NCI-H2227 (cell line): ENCODE measurements around the gene MKRN1.
"Not testable (repeated sequence)": the region's sequence is repeated elsewhere in the genome, so short reads cannot be mapped to it uniquely, and the experiment has no call there.

Source experiments
- DNase-seq: peaks from one replicate; lab custom pipeline; 2025; ENCODE audit not compliant: unreplicated experiment; lab: John Stamatoyannopoulos, UW

The MKRN1 gene

GRCh38 chr7:140435252-140435895, 43.9 kb downstream of the MKRN1 start:
- DNase-seq: no peak

- no peak for DNase-seq
Measured at GRCh38 chr7:140433396-140433795, 45.9 kb downstream of the MKRN1 start.

GRCh38 chr7:140426130-140426529, 53.2 kb downstream of the MKRN1 start:
- no peak for DNase-seq

- no peak for DNase-seq
Measured at GRCh38 chr7:140425718-140426117, 53.6 kb downstream of the MKRN1 start.

GRCh38 chr7:140423501-140423900, 55.8 kb downstream of the MKRN1 start:
- DNase-seq: no peak

GRCh38 chr7:140421521-140421920, 57.8 kb downstream of the MKRN1 start:
- no peak for DNase-seq

- DNase-seq: no peak
Measured at GRCh38 chr7:140418653-140419052, 60.7 kb downstream of the MKRN1 start.

- DNase-seq: not testable (repeated sequence)
Measured at GRCh38 chr7:140418156-140418472, 61.2 kb downstream of the MKRN1 start.

- DNase-seq: no peak
Measured at GRCh38 chr7:140417456-140418155, 61.7 kb downstream of the MKRN1 start.

GRCh38 chr7:140416560-140416959, 62.7 kb downstream of the MKRN1 start:
- no peak for DNase-seq

- not testable (repeated sequence) for DNase-seq
Measured at GRCh38 chr7:140415816-140416215, 63.5 kb downstream of the MKRN1 start.

- DNase-seq: no peak
Measured at GRCh38 chr7:140415361-140415760, 63.9 kb downstream of the MKRN1 start.

- DNase-seq: no peak
Measured at GRCh38 chr7:140404565-140405065, 74.7 kb downstream of the MKRN1 start.

GRCh38 chr7:140403878-140404564, 75.3 kb downstream of the MKRN1 start, which contains the start of gene RAB19:
TSS of gene RAB19 (plus strand) at chr7:140404058. CDS start at chr7:140407647, 3,589 bp downstream.
- no peak for DNase-seq
